ENCODE measurements around the gene OR8A1. TPM values are rescaled to one million over a fixed set of nuclear protein-coding genes. Genes with fewer than 3 reads are reported as not detected.

OR8A1 gene
- total RNA-seq, 6 donors from 2014 or later, result not detected

DNA sequence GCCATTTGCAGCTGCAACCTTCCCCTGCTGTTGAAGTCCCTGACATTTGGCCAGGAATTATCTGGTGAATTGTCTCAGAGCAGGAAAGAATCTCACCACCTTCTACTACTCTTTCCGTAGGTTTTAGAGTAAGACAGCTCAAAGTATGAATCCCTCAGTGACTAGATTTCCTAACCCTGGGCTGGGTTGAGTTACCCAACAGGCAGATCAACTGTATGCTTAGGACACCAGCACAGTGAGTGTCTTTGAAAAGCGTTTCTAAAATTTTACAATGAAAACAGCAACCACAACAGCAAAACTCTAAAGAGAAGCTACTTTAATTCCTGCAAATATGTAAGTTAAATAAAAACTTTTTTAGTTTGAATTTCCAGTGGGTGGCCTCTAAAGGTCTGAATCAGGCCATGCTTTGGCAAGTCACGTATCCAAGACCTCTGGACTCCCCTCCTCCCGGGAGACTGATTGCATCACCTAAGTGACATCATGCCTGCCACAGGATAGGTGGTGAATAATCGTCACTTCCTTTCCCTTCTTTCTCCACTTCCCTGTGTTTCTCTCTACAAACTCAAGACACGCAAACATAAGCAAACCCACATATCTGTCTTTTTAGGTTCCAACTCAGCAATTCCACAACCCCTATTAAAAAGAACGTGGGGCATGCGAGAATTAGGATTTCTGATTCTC lies 34.1 kb upstream of the OR8A1 start:
- DNase-seq (no peak), ATAC-seq (ENCODE audit: low FRiP score in 2 of 2) (no peak)
- Histone ChIP-seq H3K9me3 (no peaks in the 10 kb centered on the region), H3K27ac (no peak overlapping the region), H3K27me3 (no peaks in the 10 kb centered on the region), H3K4me1 (no peaks in the 10 kb centered on the region), H3K36me3 (no peaks in the 10 kb centered on the region), H3K4me3 (no peak overlapping the region)
- TF ChIP-seq POLR2AphosphoS5 (IDR thresholded peaks at IDR 0.05) (no peak), POLR2A (IDR thresholded peaks at IDR 0.05) (no peak), EP300 (IDR thresholded peaks at IDR 0.05) (no peak)
- TF ChIP-seq, protein P1, sequence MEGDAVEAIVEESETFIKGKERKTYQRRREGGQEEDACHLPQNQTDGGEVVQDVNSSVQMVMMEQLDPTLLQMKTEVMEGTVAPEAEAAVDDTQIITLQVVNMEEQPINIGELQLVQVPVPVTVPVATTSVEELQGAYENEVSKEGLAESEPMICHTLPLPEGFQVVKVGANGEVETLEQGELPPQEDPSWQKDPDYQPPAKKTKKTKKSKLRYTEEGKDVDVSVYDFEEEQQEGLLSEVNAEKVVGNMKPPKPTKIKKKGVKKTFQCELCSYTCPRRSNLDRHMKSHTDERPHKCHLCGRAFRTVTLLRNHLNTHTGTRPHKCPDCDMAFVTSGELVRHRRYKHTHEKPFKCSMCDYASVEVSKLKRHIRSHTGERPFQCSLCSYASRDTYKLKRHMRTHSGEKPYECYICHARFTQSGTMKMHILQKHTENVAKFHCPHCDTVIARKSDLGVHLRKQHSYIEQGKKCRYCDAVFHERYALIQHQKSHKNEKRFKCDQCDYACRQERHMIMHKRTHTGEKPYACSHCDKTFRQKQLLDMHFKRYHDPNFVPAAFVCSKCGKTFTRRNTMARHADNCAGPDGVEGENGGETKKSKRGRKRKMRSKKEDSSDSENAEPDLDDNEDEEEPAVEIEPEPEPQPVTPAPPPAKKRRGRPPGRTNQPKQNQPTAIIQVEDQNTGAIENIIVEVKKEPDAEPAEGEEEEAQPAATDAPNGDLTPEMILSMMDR (IDR thresholded peaks at IDR 0.05), result no peak
- 75 to 82% methylated on average over 8 of the region's 8 CpGs for WGBS, 2 donors

DNA sequence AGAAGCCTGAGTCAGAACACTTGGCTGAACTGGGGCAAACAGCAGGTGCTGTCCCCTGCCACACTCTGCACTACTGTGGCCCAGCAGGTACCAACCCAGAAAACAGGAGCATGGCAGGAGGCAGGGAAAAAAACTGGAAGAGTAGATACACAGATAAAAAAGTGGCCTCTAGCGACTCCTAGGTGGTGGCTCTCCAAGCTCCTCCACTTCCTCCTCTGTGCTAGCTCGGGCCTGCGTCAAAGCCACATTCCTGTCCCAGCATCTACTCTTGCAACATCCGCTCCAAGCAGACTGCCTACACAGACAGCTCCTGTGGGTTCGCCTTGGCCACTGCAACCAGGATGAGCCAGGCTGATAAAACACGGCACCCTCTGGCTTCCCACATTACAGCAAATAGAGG lies 33.3 kb upstream of the OR8A1 start:
- 31 to 51% methylated on average over 6 of the region's 6 CpGs for WGBS, 2 donors
- no peaks in the 10 kb centered on the region for H3K27me3 ChIP-seq
- H3K27ac ChIP-seq, result no peak overlapping the region
- H3K9me3 ChIP-seq, result no peaks in the 10 kb centered on the region
- H3K4me1 ChIP-seq, result no peaks in the 10 kb centered on the region
- DNase-seq, result peak in 1 of 2 donors; percentile 42
- H3K36me3 ChIP-seq, result no peaks in the 10 kb centered on the region
- ATAC-seq (ENCODE audit: low FRiP score in 2 of 2), result peak; percentile 61 to 85
- no peak overlapping the region for H3K4me3 ChIP-seq
- TF ChIP-seq EP300 (IDR thresholded peaks at IDR 0.05) (no peak), POLR2AphosphoS5 (IDR thresholded peaks at IDR 0.05) (no peak), POLR2A (IDR thresholded peaks at IDR 0.05) (no peak)
- TF ChIP-seq, protein P1 (IDR thresholded peaks at IDR 0.05), result no peak

DNA sequence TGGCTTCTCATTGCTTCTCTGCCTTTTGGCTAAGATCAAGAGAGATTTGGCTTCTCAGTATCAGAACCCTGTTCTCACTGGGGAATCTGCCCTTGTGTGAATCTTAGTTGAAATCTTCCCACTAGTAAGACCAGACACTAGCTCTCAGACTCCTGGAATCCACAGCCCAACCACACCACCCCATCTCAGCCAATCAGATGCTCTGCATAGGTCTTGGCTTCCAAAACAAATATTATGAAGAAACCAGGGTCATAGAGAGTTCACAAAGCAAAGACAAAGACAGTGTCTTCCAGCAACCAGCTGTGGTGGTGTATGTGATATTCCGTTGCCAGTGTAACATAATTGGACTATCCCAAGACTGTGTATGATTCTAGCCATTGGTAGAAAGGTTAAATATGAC lies 31.8 kb upstream of the OR8A1 start:
- 30 to 55% methylated on average over 1 of the region's 1 CpG for WGBS, 2 donors
- ATAC-seq (ENCODE audit: low FRiP score in 2 of 2) (peak in 1 of 2 donors; percentile 82), DNase-seq (no peak)
- Histone ChIP-seq H3K36me3 (no peaks in the 10 kb centered on the region), H3K27ac (no peak overlapping the region), H3K4me3 (no peak overlapping the region), H3K4me1 (no peaks in the 10 kb centered on the region), H3K9me3 (no peaks in the 10 kb centered on the region), H3K27me3 (no peaks in the 10 kb centered on the region)
- TF ChIP-seq POLR2AphosphoS5 (IDR thresholded peaks at IDR 0.05) (no peak), POLR2A (IDR thresholded peaks at IDR 0.05) (no peak), EP300 (IDR thresholded peaks at IDR 0.05) (no peak)
- TF ChIP-seq, protein P1 (IDR thresholded peaks at IDR 0.05), result no peak

DNA sequence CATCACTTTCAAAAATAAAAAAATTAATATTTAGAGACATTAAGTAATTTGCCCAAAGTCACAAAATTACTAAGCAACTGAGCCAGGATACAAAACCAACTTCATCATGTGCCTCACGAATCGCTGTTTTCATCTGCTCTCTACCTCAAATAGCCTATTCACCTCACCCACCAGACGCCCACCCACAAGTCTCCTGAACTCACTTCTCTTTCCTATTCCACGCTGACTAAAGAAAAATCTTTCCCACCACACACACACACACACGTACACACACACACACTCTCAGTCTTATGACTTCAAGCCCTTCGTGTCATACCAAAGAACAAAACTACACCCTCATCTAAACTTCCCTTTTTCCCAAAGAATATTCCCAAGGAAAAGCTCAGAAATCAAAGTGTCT lies 28.6 kb upstream of the OR8A1 start:
- WGBS, 2 donors, result 81 to 85% methylated on average over 6 of the region's 6 CpGs
- H3K9me3 ChIP-seq, result no peaks in the 10 kb centered on the region
- DNase-seq, result no peak

More for the DNA sequence above, 28.6 kb upstream of the OR8A1 start:
- no peak overlapping the region for H3K4me3 ChIP-seq
- ATAC-seq (ENCODE audit: low FRiP score in 2 of 2), result no peak
- TF ChIP-seq POLR2A (IDR thresholded peaks at IDR 0.05) (no peak), POLR2AphosphoS5 (IDR thresholded peaks at IDR 0.05) (no peak), EP300 (IDR thresholded peaks at IDR 0.05) (no peak)
- TF ChIP-seq, protein P1 (IDR thresholded peaks at IDR 0.05), result no peak
- H3K4me1 ChIP-seq, result no peaks in the 10 kb centered on the region
- no peaks in the 10 kb centered on the region for H3K36me3 ChIP-seq
- H3K27me3 ChIP-seq, result no peaks in the 10 kb centered on the region
- no peak overlapping the region for H3K27ac ChIP-seq
